ENCODE measurements around the gene FNTB. TPM values are rescaled to one million over a fixed set of nuclear protein-coding genes. Genes with fewer than 3 reads are reported as not detected.

The FNTB gene
- total and polyA plus RNA-seq, 2 donors (not counting 1 experiment from before 2014, with no cell fraction given) = 6.6 to 10.2 TPM

- ATAC-seq (ENCODE audit: low read depth) = no peak
- Histone ChIP-seq H3K79me2 (ENCODE audit: control insufficient read depth, insufficient read depth, low read length) (no peaks in the 10 kb centered on the region), H3K4me2 (replicated peaks; ENCODE audit: low read depth, low read length, poor library complexity, severe bottlenecking) (no peak overlapping the region), H3K27me3 (replicated peaks in 1 of 4; ENCODE audit: control extremely low read depth in 1 of 4, control insufficient read depth in 3 of 4, insufficient read depth in 4 of 4, low read length in 3 of 4) (no peaks in the 10 kb centered on the region), H3K4me3 (ENCODE audit: control extremely low read depth in 1 of 5, extremely low read depth in 1 of 5, insufficient read depth in 1 of 5, low read depth in 2 of 5, low read length in 4 of 5) (no peak overlapping the region), H4K20me1 (ENCODE audit: control insufficient read depth, insufficient read depth, low read length, poor library complexity, severe bottlenecking) (no peaks in the 10 kb centered on the region), H2AFZ (ENCODE audit: insufficient read depth, low read depth, low read length, poor library complexity, severe bottlenecking) (no peak overlapping the region), H3K4me1 (ENCODE audit: control insufficient read depth in 2 of 2, insufficient read depth in 2 of 2, low read length in 2 of 2) (peaks cover 0 to 9% of the 10 kb centered on the region in 2 donors), H3K9me3 (ENCODE audit: control extremely low read depth in 1 of 3, control insufficient read depth in 2 of 3, insufficient read depth in 1 of 3, low read length in 2 of 3) (no peaks in the 10 kb centered on the region), H3K27ac (ENCODE audit: low read length in 2 of 2) (no peak overlapping the region), H3K9ac (ENCODE audit: low read length) (no peak overlapping the region), H3K36me3 (replicated peaks in 1 of 2; ENCODE audit: control extremely low read depth in 1 of 2, control insufficient read depth in 1 of 2, extremely low read depth in 1 of 2, insufficient read depth in 2 of 2, low read length in 1 of 2) (no peaks in the 10 kb centered on the region)
- POLR2A ChIA-PET = no interaction called here
- no peaks in the 10 kb centered on the region for H3K9me3 Mint-ChIP-seq (ENCODE audit: insufficient read depth)
- no peak overlapping the region for H3K27ac Mint-ChIP-seq
- WGBS (ENCODE audit: insufficient coverage) = 96% methylated on average over 6 of the region's 6 CpGs
- DNase-seq = no peak
- CTCF ChIA-PET = interaction anchor here (0.6 to 0.9 kb wide), 2 partner anchors 29 to 32 kb away, joined by 3 read pairs; no protein-coding TSS in a partner anchor
- H3K4me1 Mint-ChIP-seq = peaks cover 7% of the 10 kb centered on the region
- intact Hi-C loops (cut with micrococcal nuclease) = no loop called here
- H3K27me3 Mint-ChIP-seq = no peaks in the 10 kb centered on the region
- TF ChIP-seq EZH2 (IDR thresholded peaks at IDR 0.05; ENCODE audit: borderline replicate concordance, insufficient read depth, low read depth, low read length, poor library complexity, severe bottlenecking) (no peak), CTCF (IDR thresholded peaks at IDR 0.05) (no peak)
- no peak overlapping the region for H3K4me3 Mint-ChIP-seq
Observed at GRCh38 chr14:64955297-64955696, 31.4 kb upstream of the FNTB start.

- Histone ChIP-seq H3K4me1 (ENCODE audit: control insufficient read depth in 2 of 2, insufficient read depth in 2 of 2, low read length in 2 of 2) (peaks cover 0 to 9% of the 10 kb centered on the region in 2 donors), H3K4me2 (replicated peaks; ENCODE audit: low read depth, low read length, poor library complexity, severe bottlenecking) (no peak overlapping the region), H2AFZ (ENCODE audit: insufficient read depth, low read depth, low read length, poor library complexity, severe bottlenecking) (no peak overlapping the region), H3K79me2 (ENCODE audit: control insufficient read depth, insufficient read depth, low read length) (no peaks in the 10 kb centered on the region), H3K27ac (ENCODE audit: low read length in 2 of 2) (no peak overlapping the region), H3K9ac (ENCODE audit: low read length) (no peak overlapping the region), H3K36me3 (replicated peaks in 1 of 2; ENCODE audit: control extremely low read depth in 1 of 2, control insufficient read depth in 1 of 2, extremely low read depth in 1 of 2, insufficient read depth in 2 of 2, low read length in 1 of 2) (no peaks in the 10 kb centered on the region), H3K4me3 (ENCODE audit: control extremely low read depth in 1 of 5, extremely low read depth in 1 of 5, insufficient read depth in 1 of 5, low read depth in 2 of 5, low read length in 4 of 5) (no peak overlapping the region), H4K20me1 (ENCODE audit: control insufficient read depth, insufficient read depth, low read length, poor library complexity, severe bottlenecking) (no peaks in the 10 kb centered on the region), H3K9me3 (ENCODE audit: control extremely low read depth in 1 of 3, control insufficient read depth in 2 of 3, insufficient read depth in 1 of 3, low read length in 2 of 3) (no peaks in the 10 kb centered on the region), H3K27me3 (replicated peaks in 1 of 4; ENCODE audit: control extremely low read depth in 1 of 4, control insufficient read depth in 3 of 4, insufficient read depth in 4 of 4, low read length in 3 of 4) (no peaks in the 10 kb centered on the region)
- intact Hi-C loops (cut with micrococcal nuclease) = no loop called here
- Mint-ChIP-seq H3K9me3 (ENCODE audit: insufficient read depth) (no peaks in the 10 kb centered on the region), H3K27me3 (no peaks in the 10 kb centered on the region), H3K4me3 (no peak overlapping the region), H3K4me1 (peaks cover 7% of the 10 kb centered on the region), H3K27ac (no peak overlapping the region)
- ChIA-PET POLR2A (no interaction called here), CTCF (no interaction called here)
- ATAC-seq (ENCODE audit: low read depth) = no peak
- DNase-seq = no peak
- no CpG with 5 or more reads among the region's 8 CpGs for WGBS (ENCODE audit: insufficient coverage)
- TF ChIP-seq CTCF (IDR thresholded peaks at IDR 0.05) (no peak), EZH2 (IDR thresholded peaks at IDR 0.05; ENCODE audit: borderline replicate concordance, insufficient read depth, low read depth, low read length, poor library complexity, severe bottlenecking) (no peak)
Observed at GRCh38 chr14:64956697-64957406, 29.8 kb upstream of the FNTB start.
